GM12872 (cell line): Measurements from ENCODE around the gene NME9.

Experiments
- TF ChIP-seq, protein P1 (sequence below): IDR thresholded peaks from 3 replicates; pipeline ENCODE4 v1.5.1; 2011; ENCODE audit warnings: low read depth, mild to moderate bottlenecking, low read length, moderate library complexity; ENCODE audit not compliant: insufficient read depth

Gene NME9

DNA sequence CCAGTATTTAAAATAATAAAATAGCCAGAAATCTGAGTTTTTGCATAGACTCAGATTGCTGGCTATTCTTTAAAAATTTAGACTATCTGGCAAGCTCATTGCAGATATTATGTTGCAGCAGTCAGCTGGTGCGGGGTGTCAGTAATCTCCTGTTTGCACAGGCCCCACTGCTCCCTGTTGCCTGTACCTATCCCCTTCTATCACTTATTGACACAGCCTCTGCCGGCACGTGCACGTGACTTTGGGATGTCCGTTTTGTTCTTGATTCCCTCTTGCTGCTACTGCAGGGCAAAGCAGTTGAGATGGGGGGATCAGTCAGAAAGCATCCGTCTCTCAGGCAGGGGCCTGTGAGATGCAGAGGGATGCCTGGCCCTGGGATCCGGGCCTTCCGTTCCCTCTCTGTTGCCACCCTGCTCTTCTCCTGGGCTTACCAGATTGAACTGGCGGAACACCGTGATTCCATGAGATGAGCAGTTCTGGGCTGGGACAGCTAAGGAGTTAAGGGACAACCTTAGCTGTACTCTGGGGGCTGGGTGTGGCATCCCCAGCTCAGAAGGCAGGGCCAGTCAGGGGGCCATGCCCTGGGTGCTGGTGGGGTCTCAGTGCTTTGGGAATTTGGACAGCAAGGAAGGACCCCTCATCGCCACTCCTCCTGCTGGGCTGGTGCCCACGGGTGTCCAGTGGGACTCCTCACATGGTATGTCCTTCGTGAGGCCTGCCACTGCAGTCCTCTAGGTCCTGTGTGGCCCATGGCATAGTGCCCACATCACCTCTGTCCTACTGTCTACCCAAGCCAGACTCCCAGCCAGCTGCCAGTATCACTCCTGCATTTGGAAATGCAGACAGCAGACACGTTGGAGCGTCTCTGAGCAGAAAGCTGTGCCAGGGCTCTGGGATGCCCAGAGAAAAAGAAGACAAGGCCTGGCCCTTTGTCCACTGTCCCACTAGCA is 30.5 kb upstream of the NME9 start:
- TF ChIP-seq, protein P1, sequence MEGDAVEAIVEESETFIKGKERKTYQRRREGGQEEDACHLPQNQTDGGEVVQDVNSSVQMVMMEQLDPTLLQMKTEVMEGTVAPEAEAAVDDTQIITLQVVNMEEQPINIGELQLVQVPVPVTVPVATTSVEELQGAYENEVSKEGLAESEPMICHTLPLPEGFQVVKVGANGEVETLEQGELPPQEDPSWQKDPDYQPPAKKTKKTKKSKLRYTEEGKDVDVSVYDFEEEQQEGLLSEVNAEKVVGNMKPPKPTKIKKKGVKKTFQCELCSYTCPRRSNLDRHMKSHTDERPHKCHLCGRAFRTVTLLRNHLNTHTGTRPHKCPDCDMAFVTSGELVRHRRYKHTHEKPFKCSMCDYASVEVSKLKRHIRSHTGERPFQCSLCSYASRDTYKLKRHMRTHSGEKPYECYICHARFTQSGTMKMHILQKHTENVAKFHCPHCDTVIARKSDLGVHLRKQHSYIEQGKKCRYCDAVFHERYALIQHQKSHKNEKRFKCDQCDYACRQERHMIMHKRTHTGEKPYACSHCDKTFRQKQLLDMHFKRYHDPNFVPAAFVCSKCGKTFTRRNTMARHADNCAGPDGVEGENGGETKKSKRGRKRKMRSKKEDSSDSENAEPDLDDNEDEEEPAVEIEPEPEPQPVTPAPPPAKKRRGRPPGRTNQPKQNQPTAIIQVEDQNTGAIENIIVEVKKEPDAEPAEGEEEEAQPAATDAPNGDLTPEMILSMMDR: no peak

- TF ChIP-seq, protein P1: no peak
Observed at GRCh38 chr3:138359148-138359918, 29.7 kb upstream of the NME9 start.

DNA sequence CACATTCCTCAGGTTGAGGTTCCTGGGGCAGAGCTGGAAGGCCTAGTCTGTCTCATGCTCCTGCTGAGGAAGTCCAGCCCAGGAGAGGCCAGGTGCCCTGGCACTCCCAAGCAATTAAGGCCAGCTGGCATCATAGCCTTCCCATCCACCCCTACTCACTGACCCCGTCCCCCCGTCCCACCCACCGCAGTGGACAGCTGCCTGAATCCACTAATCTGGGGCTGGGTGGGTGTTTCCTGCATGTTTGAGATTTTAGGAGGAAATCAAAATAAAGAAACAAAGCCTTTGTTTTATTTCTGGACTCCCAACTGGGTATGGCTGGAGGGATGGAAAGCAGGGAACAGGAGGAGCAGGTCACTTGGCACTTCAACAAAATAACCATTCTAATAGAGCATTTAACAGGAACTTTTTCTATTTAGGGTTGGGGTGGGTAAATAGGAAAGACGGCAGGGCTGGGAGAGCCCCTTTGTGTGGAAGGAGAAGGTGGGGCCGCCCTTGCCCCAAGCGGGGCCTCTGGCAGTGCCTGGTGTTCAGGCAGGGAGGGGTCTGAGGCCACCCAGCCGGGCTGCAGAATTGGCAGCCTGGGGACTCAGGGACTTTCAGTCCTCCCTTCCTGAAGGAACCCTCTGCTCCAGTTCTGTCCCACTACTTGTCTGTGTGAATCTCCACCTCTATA is 27.2 kb upstream of the NME9 start:
- TF ChIP-seq, protein P1: no peak

- TF ChIP-seq, protein P1: no peak
Observed at GRCh38 chr3:138355071-138355470, 25.4 kb upstream of the NME9 start.

- TF ChIP-seq, protein P1: no peak
Observed at GRCh38 chr3:138354376-138354775, 24.7 kb upstream of the NME9 start.

- TF ChIP-seq, protein P1: no peak
Observed at GRCh38 chr3:138351916-138352550, 22.4 kb upstream of the NME9 start.
